Heart left ventricle (tissue), 16 donors: ENCODE results near the gene NCK2. TPM values are rescaled to one million over a fixed set of nuclear protein-coding genes. Genes with fewer than 3 reads are reported as not detected.
A peak's percentile ranks its signal among the peaks of the same experiment; 100 is the strongest.

Source experiments
- ATAC-seq, 4 donors: fragments of 200-7000 bp; cut with Tn5 transposase; one replicate each; pipeline ENCODE4 v1.9.1; 2020 to 2022; ENCODE audit warnings: moderate library complexity in 4 of 4, mild to moderate bottlenecking in 3 of 4, moderate number of reproducible peaks in 1 of 4
- DNase-seq, 5 donors: peaks; one replicate each; pipeline ENCODE4 v3.0.0-alpha.2; 2020
- H3K27ac ChIP-seq, 12 donors: fragments of 200-600 bp; sonication (generic) in 4 of 12; one replicate each; pipeline versions ENCODE4 v1.5.0 to v1.8.0; 2016 to 2022; ENCODE audit warnings: mild to moderate bottlenecking in 2 of 12
- H3K27me3 ChIP-seq, 9 donors: fragments of 200-600 bp; sonication (generic) in 2 of 9; one replicate each; pipeline versions ENCODE4 v1.5.1 to v1.8.0; 2016 to 2022; ENCODE audit warnings: mild to moderate bottlenecking in 3 of 9
- H3K36me3 ChIP-seq, 9 donors: fragments of 200-600 bp; sonication (generic) in 2 of 9; one replicate each; pipeline versions ENCODE4 v1.5.0 to v1.8.0; 2018 to 2022; ENCODE audit warnings: mild to moderate bottlenecking in 2 of 9
- H3K4me1 ChIP-seq, 12 donors: fragments of 200-600 bp; sonication (generic) in 4 of 12; one replicate each; pipeline versions ENCODE4 v1.5.0 to v1.8.0; 2016 to 2022; ENCODE audit warnings: mild to moderate bottlenecking in 3 of 12
- H3K4me3 ChIP-seq, 12 donors: fragments of 200-600 bp; sonication (generic) in 4 of 12; one replicate each; pipeline versions ENCODE4 v1.5.0 to v1.8.0; 2017 to 2022; ENCODE audit warnings: mild to moderate bottlenecking in 9 of 12, moderate library complexity in 4 of 12
- H3K9me3 ChIP-seq, 12 donors: fragments of 200-600 bp; sonication (generic) in 4 of 12; one replicate each; pipeline versions ENCODE4 v1.5.0 to v1.8.0; 2016 to 2022; ENCODE audit warnings: mild to moderate bottlenecking in 1 of 12
- CTCF ChIP-seq, 12 donors: fragments of 200-600 bp; sonication (generic) in 4 of 12; IDR thresholded peaks; one replicate each; pipeline versions ENCODE4 v1.5.0 to v1.8.0; 2018 to 2022; ENCODE audit warnings: antibody characterized with exemption in 12 of 12, mild to moderate bottlenecking in 5 of 12
- POLR2A ChIP-seq, 2 donors: fragments of 450-650 bp; IDR thresholded peaks; one replicate each; pipeline ENCODE4 v1.6.1; 2017; ENCODE audit warnings: antibody characterized with exemption in 2 of 2, mild to moderate bottlenecking in 2 of 2, moderate library complexity in 2 of 2
- WGBS, 4 donors: extraction: QIAGEN DNeasy Blood & Tissue Kit in 2 of 4; methylation state at CpG; one replicate each; pipeline versions ENCODE4 v1.1.5 to v1.1.7; 2013 to 2018; 5-methylcytosine and 5-hydroxymethylcytosine counted together
- intact Hi-C, 10 donors: fragments of 100-400 bp; cut with DNase I; formaldehyde crosslinking; loops; one replicate each; pipeline versions ENCODE4 v1.11.1 to v1.14.2; 2022
- polyA plus RNA-seq, 2 donors: library from polyadenylated mRNA; stranded (reverse); fragments of 200-250 nt; gene quantifications; one replicate each; pipeline ENCODE4 v1.2.3, GENCODE V29; 2013
- total RNA-seq, 9 donors: library from RNA; depleted of rRNA in 2 of 9; stranded (reverse); fragments of >200 nt in 2 of 9; fragmentation: NEBNext Ultra II Directional in 3 of 9; extraction: Animal tissue kit (Norgen Biotek cat#: 25700) in 3 of 9; gene quantifications; one replicate each; pipeline versions ENCODE4 v1.1.0 to v1.2.4, GENCODE V29; 2016 to 2023
- donor health status: ischemic (EF 13 %, LVEDD 7.1; RV severe dilation, severe dysfunction).
- donor health status: healthy with polysubstance abuse.
- donor health status: DM: no; HTN: yes; CAD: no.
- donor health status: DM: no; HTN: no; CAD: no.
- donor health status: ischemic (EF 25% LVEDD 6.9; RV normal size, moderate dysfunction).
- donor health status: ischemic (EF 25% LVEDD 5.7; RV mildly dilated, moderate dysfunction).
- donor health status: healthy.
- donor health status: DM: yes; HTN: yes; CAD: no.
- donor health status: ischemic (EF 35%, LVEDD 5.7; RV mildly dilated, moderate dysfunction).
- donor health status: nonischemic (EF 11% LVEDD 7.7; RV severe dilation, severe dysfunction).
- donor health status: DM: yes; HTN: yes; CAD: no.
- donor health status: PGD.
- donor health status: ischemic (EF 29% LVEDD 5.4; RV normal size, mild dysfunction).
- donor health status: nonischemic (EF 23%, LVEDD 6.1; RV moderate dilation, normal function).

Gene NCK2
- total and polyA plus RNA-seq, 11 donors: 22.6 to 54.2 (median 33.4) TPM

GRCh38 chr2:105821428-105822125 is 76.9 kb downstream of the NCK2 start:
- TF ChIP-seq POLR2A (IDR thresholded peaks at IDR 0.05) (no peak), CTCF (IDR thresholded peaks at IDR 0.05) (no peak)
- Histone ChIP-seq H3K4me1 (peaks cover 0 to 45% (median 28%) of the 10 kb centered on the region in 12 donors), H3K27me3 (no peaks in the 10 kb centered on the region), H3K27ac (peak overlapping the region in 1 of 12 donors; percentile 42), H3K36me3 (peaks cover 0 to 32% (median 9%) of the 10 kb centered on the region in 9 donors), H3K4me3 (no peak overlapping the region), H3K9me3 (peaks cover 0 to 6% (median 0%) of the 10 kb centered on the region in 12 donors)
- peak in 1 of 5 donors; percentile 37 for DNase-seq
- WGBS, 4 donors: 52 to 60% (median 58%) methylated on average over 12 of the region's 12 CpGs
- intact Hi-C loops: no loop called here
- ATAC-seq: peak in 3 of 4 donors; percentile 40 to 55 (median 50)

GRCh38 chr2:105822186-105822585 is 77.5 kb downstream of the NCK2 start:
- intact Hi-C loops: no loop called here
- WGBS, 4 donors: 59 to 69% (median 66%) methylated on average over 7 of the region's 7 CpGs
- Histone ChIP-seq H3K9me3 (peaks cover 0 to 12% (median 0%) of the 10 kb centered on the region in 12 donors), H3K36me3 (peaks cover 0 to 28% (median 3%) of the 10 kb centered on the region in 9 donors), H3K27me3 (no peaks in the 10 kb centered on the region), H3K4me3 (no peak overlapping the region), H3K4me1 (peaks cover 0 to 45% (median 28%) of the 10 kb centered on the region in 12 donors), H3K27ac (peak overlapping the region in 1 of 12 donors; percentile 42)
- ATAC-seq: peak in 1 of 4 donors; percentile 52
- no peak for DNase-seq
- TF ChIP-seq POLR2A (IDR thresholded peaks at IDR 0.05) (no peak), CTCF (IDR thresholded peaks at IDR 0.05) (no peak)

- intact Hi-C loops: no loop called here
- DNase-seq (peak in 1 of 5 donors; percentile 32), ATAC-seq (peak in 3 of 4 donors; percentile 44 to 69 (median 67))
- 51 to 70% (median 58%) methylated on average over 8 to 9 of the region's 9 CpGs for WGBS, 4 donors
- no peak for TF ChIP-seq POLR2A (IDR thresholded peaks at IDR 0.05)
- no peak for TF ChIP-seq CTCF (IDR thresholded peaks at IDR 0.05)
- Histone ChIP-seq H3K36me3 (peaks cover 0 to 19% (median 0%) of the 10 kb centered on the region in 9 donors), H3K4me3 (no peak overlapping the region), H3K27ac (peak overlapping the region in 6 of 12 donors; percentile 7 to 37 (median 19)), H3K27me3 (no peaks in the 10 kb centered on the region), H3K9me3 (peaks cover 0 to 16% (median 0%) of the 10 kb centered on the region in 12 donors), H3K4me1 (peaks cover 0 to 48% (median 28%) of the 10 kb centered on the region in 12 donors)
Observed at GRCh38 chr2:105824446-105824845, 79.7 kb downstream of the NCK2 start.

GRCh38 chr2:105827351-105828096 is 82.8 kb downstream of the NCK2 start:
- Histone ChIP-seq H3K9me3 (peaks cover 0 to 41% (median 9%) of the 10 kb centered on the region in 12 donors), H3K4me3 (no peak overlapping the region), H3K36me3 (peaks cover 0 to 5% (median 0%) of the 10 kb centered on the region in 9 donors), H3K4me1 (peaks cover 0 to 31% (median 14%) of the 10 kb centered on the region in 12 donors), H3K27me3 (no peaks in the 10 kb centered on the region), H3K27ac (no peak overlapping the region)
- DNase-seq (no peak), ATAC-seq (no peak)
- WGBS, 4 donors: 83 to 95% (median 94%) methylated on average over 1 of the region's 1 CpG
- TF ChIP-seq CTCF (IDR thresholded peaks at IDR 0.05) (no peak), POLR2A (IDR thresholded peaks at IDR 0.05) (no peak)
- intact Hi-C loops: no loop called here
